ENCODE data around the gene SNRPD2.
"Not testable (repeated sequence)": the region's sequence is repeated elsewhere in the genome, so short reads cannot be mapped to it uniquely, and the experiment has no call there.

Gene SNRPD2

DNA sequence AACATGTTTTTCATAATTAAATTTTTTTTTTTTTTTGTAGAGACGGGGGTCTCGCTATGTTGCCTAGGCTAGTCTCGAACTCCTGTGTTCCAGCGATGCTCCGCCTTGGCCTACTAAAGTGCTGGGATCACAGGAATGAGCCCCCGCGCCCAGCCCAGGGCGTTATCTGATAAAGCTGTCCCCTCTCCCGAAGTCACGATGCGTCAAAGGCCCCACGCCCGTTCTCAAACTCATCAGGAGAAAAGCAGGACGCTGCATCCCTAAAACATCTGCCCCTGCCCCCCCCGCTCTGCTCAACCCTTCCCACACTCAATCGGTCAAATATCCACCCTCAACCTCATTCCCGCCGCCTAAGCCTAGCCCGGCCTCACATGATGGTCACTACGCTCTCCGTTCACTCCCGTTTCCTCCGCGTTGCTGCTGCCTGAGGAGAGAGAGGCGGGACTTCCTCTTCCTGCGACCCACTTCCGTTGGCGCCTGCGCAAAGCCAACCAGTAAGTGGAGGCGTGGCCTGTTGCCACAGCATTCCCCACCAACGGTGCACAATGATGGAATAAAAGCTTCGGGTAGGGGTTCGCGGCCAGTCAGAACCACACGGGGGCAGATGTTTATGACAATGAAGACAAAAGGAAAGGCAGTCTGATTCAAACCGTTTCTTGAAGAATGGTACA is at the start of gene SNRPD2:
Gene SNRPD2 (minus strand): TSS at position 438 of the 671 bp plus-strand sequence. CDS start 65 bp downstream, at position 373.
- DNase-seq (ENCODE audit: low spot score), result peak; percentile 92

DNA sequence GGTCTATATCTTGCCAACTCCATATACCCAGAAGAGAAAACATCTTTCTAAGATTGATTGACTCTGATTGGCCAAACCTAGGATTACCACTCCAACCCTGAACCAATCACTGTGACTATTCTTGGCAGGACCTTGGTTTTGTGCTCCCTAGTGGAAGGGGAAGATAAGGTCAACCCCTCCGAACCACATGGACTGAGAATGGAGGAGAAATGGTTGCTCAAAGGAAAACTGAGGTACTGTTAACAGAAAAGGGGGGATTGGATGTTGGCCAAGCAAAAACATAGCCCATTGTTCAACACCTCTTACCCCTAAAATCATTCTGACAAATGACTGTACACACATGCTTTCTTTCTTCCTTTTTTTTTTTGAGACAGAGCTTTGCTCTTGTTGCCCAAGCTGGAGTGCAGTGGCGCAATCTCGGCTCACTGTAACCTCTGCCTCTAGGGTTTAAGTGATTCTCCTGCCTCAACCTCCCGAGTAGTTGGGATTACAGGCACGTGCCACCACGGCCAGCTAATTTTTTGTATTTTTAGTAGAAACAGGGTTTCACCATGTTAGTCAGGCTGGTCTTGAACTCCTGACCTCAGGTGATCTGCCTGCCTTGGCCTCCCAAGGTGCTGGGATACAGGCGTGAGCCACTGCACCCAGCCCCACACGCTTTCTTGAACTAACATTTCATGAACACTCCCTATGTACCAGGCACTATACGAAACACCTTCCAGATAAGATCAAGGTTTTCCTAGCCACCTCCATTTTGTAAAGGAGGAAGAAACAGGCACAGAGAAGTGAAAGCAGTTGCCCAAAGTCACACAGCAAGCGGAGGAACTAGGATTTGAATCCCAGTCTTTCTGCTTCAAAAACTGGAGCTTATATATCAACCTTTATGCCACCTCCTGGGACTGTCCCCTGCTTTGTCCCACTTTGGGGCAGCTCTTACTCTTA is 48.0 kb upstream of the SNRPD2 start:
- DNase-seq (ENCODE audit: low spot score), result no peak

GRCh38 chr19:45733160-45733810 is 41.5 kb upstream of the SNRPD2 start, which contains the start of gene MEIOSIN:
TSS of gene MEIOSIN (plus strand) at chr19:45733439. CDS start at chr19:45735377, 1,938 bp downstream.
- no peak for DNase-seq (ENCODE audit: low spot score)

- DNase-seq (ENCODE audit: low spot score), result peak; percentile 93
Measured at GRCh38 chr19:45730368-45731288, 38.9 kb upstream of the SNRPD2 start, which contains the start of gene FBXO46. TSS of gene FBXO46 (minus strand) at chr19:45730896. CDS start at chr19:45713495, 17,401 bp downstream.

DNA sequence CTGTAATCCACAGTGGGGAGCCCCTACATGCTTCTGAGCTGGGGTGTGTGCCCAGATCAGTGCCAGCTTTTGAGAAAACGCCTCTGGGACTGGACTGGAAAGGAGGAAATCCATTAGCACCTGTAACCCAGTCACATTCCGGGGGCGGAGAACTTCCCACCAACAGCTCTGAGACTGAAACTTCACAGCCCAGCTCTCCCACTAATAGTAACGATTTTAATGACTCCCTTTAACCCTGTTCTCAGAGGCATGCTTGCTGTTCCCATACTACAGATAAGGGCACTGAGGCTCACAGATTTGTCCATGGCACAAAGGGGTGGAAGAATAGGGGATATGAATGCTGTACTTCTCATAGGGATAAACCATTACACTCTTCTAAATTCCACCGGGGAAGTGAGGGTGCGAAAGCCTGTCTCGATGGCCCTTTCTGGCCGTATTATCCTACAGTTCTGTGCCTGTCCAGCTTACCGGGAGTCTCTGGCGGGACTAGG is 38.1 kb upstream of the SNRPD2 start:
- DNase-seq (ENCODE audit: low spot score), result no peak

GRCh38 chr19:45728683-45729082 is 36.9 kb upstream of the SNRPD2 start:
- DNase-seq (ENCODE audit: low spot score), result not testable (repeated sequence)

DNA sequence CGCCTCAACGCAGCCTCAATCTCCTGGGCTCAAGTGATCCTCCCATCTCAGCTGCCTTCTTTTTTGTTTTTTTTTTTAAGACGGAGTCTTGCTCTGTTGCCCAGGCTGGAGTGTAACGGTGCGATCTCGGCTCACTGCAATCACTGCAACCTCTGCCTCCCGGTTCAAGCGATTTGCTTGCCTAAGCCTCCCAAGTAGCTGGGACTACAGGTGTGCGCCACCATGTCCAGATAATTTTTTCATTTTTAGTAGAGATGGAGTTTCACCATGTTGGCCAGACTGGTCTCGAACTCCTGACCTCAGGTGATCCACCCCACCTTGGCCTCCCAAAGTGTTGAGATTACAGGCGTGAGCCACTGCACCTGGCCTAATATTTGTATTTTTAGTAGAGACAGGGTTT is 28.3 kb upstream of the SNRPD2 start:
- DNase-seq (ENCODE audit: low spot score), result not testable (repeated sequence)

DNA sequence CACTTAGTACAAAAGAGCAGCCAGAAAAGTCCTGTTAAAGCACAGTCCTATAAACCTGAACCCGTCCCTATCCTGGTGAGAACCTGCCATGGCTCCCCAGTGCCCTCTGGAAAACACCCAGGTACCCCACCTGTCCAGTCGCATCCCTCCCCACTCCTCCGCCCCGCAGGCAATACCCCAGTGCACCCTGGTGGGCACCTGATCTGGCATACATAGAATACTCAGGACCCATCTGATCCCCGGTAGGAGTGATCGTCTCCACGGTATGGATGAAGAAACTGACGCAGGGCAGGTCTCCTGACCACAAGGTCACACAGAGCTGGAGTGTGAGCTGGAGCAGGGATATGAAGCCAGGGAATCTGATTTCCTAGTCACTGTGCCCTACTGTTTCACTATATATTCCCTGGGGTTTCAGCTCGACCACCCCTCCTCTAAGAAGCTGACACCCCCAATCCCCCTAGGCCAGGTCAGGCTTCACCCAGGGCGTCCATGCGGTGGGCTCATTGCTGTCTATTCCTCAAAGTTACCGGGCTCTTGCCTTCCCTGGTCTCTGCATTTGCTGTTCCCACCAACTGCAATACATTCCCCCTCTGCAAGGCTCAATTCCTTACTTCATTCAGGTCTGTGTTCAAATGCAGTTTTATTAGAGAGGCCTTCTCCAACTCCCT is 26.4 kb upstream of the SNRPD2 start:
- DNase-seq (ENCODE audit: low spot score), result no peak

DNA sequence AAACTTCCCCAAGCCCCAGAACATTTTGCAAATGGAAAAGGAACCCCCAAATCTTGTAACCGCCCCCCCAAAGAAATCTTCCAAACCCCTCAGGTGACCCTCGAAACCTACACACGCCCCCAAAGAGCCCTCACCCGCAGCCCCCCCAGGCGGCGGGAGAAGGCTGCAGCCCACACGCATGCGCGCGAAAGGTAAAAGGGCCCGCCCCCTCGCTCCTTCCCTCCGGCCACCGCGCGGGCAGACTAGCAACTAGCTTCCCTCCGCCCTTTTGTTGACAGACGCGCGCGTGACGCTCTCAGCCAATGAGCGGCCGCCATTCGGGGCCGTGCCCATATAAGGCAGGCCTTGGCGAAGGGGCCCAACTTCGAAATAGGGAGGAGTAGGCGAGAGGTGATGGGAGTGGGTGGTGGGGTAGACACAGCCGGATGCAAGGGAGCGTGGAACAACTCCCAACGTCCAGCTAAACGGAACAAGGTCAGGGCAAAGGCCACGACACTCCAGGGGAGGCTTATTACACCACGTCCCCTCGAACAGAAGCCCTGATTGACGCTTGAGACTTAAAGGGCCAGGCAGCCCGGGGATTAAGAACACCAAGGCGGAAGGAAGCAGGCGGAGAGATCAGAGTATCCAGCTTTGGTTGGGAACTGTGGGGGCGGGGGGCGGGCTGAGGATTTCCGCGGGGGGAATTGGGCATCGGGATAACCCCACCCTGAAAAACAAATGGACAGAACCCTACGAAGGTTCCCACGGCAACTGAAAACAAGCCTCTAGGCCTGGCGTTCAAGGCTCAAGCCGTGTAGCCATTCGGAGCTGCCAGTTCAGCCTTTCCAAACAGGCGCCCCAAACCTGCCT is 25.6 kb upstream of the SNRPD2 start:
- DNase-seq (ENCODE audit: low spot score), result peak; percentile 98

- peak; percentile 11 for DNase-seq (ENCODE audit: low spot score)
Measured at GRCh38 chr19:45716359-45717130, 24.8 kb upstream of the SNRPD2 start.

- DNase-seq (ENCODE audit: low spot score), result no peak
Measured at GRCh38 chr19:45715139-45715538, 23.4 kb upstream of the SNRPD2 start.

DNA sequence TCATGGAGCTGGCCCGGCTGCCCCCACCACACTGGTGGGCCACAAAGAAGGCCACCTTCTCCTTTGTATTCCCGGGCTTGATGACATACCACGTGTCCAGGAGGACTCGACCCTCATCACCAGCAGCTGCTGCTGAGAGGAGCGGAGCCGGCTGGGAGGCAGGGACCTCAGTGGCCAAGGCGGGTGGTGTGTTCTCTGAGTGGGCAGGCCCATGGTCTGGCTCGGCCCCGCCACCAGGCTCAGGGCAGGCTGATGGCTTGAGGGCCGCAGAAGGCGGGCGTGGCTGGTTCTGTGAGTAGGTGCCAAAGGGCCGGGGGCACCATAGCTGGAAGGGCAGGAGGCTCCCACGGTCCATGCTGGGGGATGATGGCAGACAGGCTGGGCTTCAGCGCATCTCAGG is 21.4 kb upstream of the SNRPD2 start:
- DNase-seq (ENCODE audit: low spot score), result no peak

- DNase-seq (ENCODE audit: low spot score), result no peak
Measured at GRCh38 chr19:45712699-45713067, 20.9 kb upstream of the SNRPD2 start.

DNA sequence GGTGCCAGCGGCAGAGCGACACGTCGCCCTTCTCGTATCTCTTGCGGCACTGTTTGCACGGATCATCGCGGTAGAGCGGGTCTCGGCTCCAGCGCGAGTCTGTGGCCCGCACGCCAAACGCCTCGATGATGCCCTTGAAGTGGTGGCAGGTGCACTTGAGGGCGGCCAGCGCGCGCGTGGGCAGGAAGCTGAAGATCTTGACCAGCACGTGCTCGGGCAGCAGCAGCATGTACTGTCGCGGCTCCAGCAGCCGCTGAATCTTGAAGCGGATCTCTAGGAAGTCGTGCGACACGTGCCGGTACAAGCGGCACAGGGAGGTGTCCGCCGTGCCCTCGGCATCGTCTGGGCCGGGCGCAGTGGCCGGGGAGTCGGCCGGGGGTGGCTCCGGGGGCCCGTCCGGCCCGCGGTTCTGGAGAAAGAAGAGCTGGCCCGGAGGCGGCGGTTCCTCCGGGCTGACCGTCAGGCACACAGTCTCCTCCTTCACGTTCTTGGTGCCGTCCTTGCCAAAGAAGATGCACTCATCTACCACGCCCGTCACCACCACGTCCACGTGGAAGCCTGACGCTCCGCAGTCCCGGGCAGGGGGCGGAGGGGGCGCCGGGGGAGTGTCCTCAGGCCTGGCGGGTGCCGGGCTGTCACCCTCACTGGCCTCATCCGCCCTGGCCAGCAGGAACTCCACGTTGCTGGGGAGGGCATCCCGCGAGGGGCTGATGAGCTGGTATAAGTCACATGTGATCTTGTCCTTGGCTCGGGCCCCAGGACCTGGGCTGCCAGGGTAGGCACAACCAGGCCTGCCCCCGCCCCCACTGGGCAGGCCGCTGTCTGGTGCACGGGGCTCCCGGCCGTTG is 20.3 kb upstream of the SNRPD2 start:
- DNase-seq (ENCODE audit: low spot score), result no peak

DNA sequence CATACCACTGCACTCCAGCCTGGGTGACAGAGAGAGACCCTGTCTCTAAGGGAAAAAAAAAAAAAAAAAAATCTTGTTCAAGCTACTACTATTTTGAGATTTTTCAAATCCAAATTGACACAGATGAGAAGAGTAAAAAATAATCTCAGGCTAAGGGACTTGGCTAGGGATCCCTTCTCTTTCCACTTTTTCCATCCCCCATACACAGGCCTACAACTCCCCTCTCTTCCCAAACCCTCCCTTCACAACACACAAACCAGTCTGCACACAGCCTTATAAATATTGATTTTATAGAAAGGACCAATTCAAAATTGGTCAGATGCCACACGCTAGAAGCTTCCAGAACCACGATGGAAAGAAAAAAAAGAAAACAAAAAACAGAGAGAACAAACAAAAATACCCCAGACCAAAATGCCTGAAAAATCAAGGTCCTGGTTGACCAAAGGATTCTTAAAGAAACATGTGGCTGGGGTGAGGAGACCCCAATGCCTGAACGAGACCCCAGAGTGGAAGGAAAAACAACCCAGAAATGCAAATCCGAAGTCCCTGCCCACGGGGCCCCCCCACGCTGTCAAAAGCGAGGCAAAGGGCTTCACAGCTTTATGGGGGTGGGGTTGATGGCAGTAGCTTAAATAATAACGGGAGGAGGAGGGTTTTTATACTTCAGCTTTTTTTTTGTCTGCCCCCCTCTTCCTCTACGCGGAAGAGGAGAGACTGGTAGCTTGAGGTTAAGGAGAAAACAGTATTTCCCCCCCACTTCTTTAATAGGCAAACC is 18.8 kb upstream of the SNRPD2 start:
- DNase-seq (ENCODE audit: low spot score), result no peak

DNA sequence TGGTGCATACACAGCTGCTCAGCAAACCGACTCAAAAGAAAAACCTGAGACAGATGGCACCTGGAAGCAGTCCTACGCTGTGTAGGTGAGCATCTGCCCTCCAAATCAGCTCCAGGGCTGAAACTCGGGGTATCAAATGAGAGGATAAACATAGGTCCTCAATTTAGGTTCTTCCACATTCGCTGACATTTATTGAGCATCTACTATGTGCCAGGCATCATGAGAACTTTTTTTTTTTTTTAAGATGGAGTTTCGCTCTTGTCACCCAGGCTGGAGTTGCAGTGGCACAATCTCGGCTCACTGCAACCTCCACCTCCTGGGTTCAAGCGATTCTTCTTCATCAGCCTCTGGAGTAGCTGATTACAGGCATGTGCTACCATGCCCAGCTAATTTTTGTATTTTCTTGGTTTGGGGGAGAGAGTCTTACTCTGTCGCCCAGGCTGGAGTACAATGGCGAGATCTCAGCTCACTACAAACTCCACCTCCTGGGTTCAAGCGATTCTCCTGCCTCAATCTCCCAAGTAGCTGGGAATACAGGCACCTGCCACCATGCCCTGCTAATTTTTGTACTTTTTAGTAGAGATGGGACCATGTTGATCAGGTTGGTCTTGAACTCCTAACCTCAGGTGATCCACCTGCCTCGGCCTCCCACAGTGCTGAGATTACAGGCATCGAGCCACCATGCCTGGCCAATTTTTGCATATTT is 14.1 kb upstream of the SNRPD2 start:
- DNase-seq (ENCODE audit: low spot score), result no peak
